Spleen (tissue), 11 donors: ENCODE measurements around the gene KTI12. TPM values are rescaled to one million over a fixed set of nuclear protein-coding genes. Genes with fewer than 3 reads are reported as not detected.

Source experiments
- DNase-seq: peaks from one replicate; pipeline ENCODE4 v3.0.0-alpha.2; 2020
- H3K27ac ChIP-seq, 8 donors: fragments of 200-600 bp; sonication (generic) in 7 of 8; 1 replicate in 4 of 8; 2 replicates in 4 of 8; pipeline versions ENCODE4 v1.5.0 to v1.8.0; 2016 to 2021; ENCODE audit warnings: inconsistent platforms in 4 of 8, mild to moderate bottlenecking in 4 of 8, moderate library complexity in 1 of 8
- H3K27me3 ChIP-seq, 7 donors: fragments of 200-600 bp; sonication (generic) in 6 of 7; replicated peaks in 1 of 7; 1 replicate in 4 of 7; 2 replicates in 3 of 7; pipeline versions ENCODE4 v1.5.0 to v1.8.0; 2016 to 2021; ENCODE audit warnings: inconsistent platforms in 3 of 7, mild to moderate bottlenecking in 1 of 7
- H3K36me3 ChIP-seq, 6 donors: fragments of 200-600 bp; sonication (generic) in 5 of 6; 1 replicate in 4 of 6; 2 replicates in 2 of 6; pipeline versions ENCODE4 v1.5.0 to v1.8.0; 2016 to 2021; ENCODE audit warnings: inconsistent platforms in 2 of 6
- H3K4me1 ChIP-seq, 6 donors: fragments of 200-600 bp; sonication (generic) in 5 of 6; 1 replicate in 3 of 6; 2 replicates in 3 of 6; pipeline versions ENCODE4 v1.5.0 to v1.8.0; 2016 to 2021; ENCODE audit warnings: inconsistent platforms in 3 of 6
- H3K4me3 ChIP-seq, 8 donors: fragments of 200-600 bp; sonication (generic) in 7 of 8; 1 replicate in 4 of 8; 2 replicates in 4 of 8; pipeline versions ENCODE4 v1.5.0 to v1.8.0; 2016 to 2021; ENCODE audit warnings: inconsistent platforms in 4 of 8, mild to moderate bottlenecking in 4 of 8, moderate library complexity in 2 of 8
- H3K9me3 ChIP-seq, 8 donors: fragments of 200-600 bp; sonication (generic) in 7 of 8; 1 replicate in 4 of 8; 2 replicates in 4 of 8; pipeline versions ENCODE4 v1.5.0 to v1.8.0; 2016 to 2021; ENCODE audit warnings: inconsistent platforms in 4 of 8
- POLR2A ChIP-seq, 3 donors: fragments of 450-650 bp; IDR thresholded peaks; one replicate each; pipeline ENCODE4 v1.5.1; 2017; ENCODE audit warnings: antibody characterized with exemption in 3 of 3, mild to moderate bottlenecking in 1 of 3
- POLR2AphosphoS5 ChIP-seq, 3 donors: sonication (generic); formaldehyde crosslinking; IDR thresholded peaks; one replicate each; pipeline ENCODE4 v1.5.1; 2017; ENCODE audit warnings: antibody characterized with exemption in 3 of 3
- WGBS, 5 donors: extraction: QIAGEN DNeasy Blood & Tissue Kit in 3 of 5; methylation state at CpG; one replicate each; pipeline versions ENCODE4 v1.1.5 to v1.1.7; 2013 to 2018; 5-methylcytosine and 5-hydroxymethylcytosine counted together
- intact Hi-C: fragments of 100-400 bp; cut with DNase I; formaldehyde crosslinking; loops from one replicate; pipeline ENCODE4 v1.15.0; 2023; ENCODE audit warnings: low total_unique reads
- polyA plus RNA-seq, 3 donors: library from polyadenylated mRNA; stranded (reverse); fragments of 200-250 nt; gene quantifications; one replicate each; pipeline ENCODE4 v1.2.1, GENCODE V29; 2013
- total RNA-seq, 7 donors: library from RNA; depleted of rRNA in 3 of 7; stranded (reverse); fragments of >200 nt in 3 of 7; fragmentation: NEBNext Ultra II Directional in 4 of 7; extraction: Animal tissue kit (Norgen Biotek cat#: 25700) in 4 of 7; gene quantifications; one replicate each; pipeline versions ENCODE4 v1.1.0 to v1.2.1, GENCODE V29; 2016 to 2021
- TF ChIP-seq, protein P1 (sequence below), 11 experiments: fragments of 200-600 bp in 7 of 11; fragments of 450-650 bp in 4 of 11; sonication (generic) in 4 of 11; IDR thresholded peaks in 8 of 11; conservative IDR thresholded peaks in 3 of 11; 1 replicate in 7 of 11; 2 replicates in 4 of 11; pipeline versions ENCODE4 v1.4.0 to v1.8.0; 2016 to 2021; ENCODE audit warnings: antibody characterized with exemption in 11 of 11, inconsistent platforms in 4 of 11, mild to moderate bottlenecking in 1 of 11
- donor health status: healthy with polysubstance abuse.
- donor health status: DM: no; HTN: no; CAD: no; lungs with moderate emphysema.
- donor health status: DM: no; HTN: no; CAD: no.
- donor health status: Bipolar disorder and iron deficiency.
- donor health status: healthy.
- donor health status: DM: no; HTN: no; CAD: no.
- donor health status: DM: yes; HTN: yes; CAD: no.

The KTI12 gene
- total and polyA plus RNA-seq, 10 donors = 7.4 to 15.7 (median 9.8) TPM

DNA sequence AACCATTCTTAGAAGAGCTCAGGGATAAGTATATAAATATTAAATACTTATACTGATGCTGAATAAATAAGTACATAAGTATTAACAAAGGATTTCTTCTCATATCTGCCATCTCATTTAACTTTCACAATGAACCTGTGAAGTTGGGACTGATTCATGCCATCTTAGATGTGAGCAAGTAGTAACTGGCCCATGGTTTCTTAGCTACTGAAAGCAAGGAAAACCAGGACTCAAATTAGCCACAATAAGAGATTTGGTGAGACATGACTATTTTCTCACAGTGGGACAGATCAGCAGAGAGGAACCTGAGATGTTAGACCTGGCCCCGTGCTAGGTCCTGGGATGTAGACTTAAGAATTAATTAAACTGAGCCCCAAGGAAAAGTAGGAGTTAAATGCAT, 34.9 kb downstream of the KTI12 start:
- no peak for DNase-seq
- Histone ChIP-seq H3K36me3 (no peaks in the 10 kb centered on the region), H3K27me3 (peaks cover 0 to 36% (median 0%) of the 10 kb centered on the region in 7 donors), H3K27ac (no peak overlapping the region), H3K9me3 (no peaks in the 10 kb centered on the region), H3K4me1 (no peaks in the 10 kb centered on the region), H3K4me3 (no peak overlapping the region)
- intact Hi-C loops = no loop called here
- 79 to 96% (median 88%) methylated on average over 1 of the region's 1 CpG for WGBS, 5 donors
- TF ChIP-seq, protein P1, sequence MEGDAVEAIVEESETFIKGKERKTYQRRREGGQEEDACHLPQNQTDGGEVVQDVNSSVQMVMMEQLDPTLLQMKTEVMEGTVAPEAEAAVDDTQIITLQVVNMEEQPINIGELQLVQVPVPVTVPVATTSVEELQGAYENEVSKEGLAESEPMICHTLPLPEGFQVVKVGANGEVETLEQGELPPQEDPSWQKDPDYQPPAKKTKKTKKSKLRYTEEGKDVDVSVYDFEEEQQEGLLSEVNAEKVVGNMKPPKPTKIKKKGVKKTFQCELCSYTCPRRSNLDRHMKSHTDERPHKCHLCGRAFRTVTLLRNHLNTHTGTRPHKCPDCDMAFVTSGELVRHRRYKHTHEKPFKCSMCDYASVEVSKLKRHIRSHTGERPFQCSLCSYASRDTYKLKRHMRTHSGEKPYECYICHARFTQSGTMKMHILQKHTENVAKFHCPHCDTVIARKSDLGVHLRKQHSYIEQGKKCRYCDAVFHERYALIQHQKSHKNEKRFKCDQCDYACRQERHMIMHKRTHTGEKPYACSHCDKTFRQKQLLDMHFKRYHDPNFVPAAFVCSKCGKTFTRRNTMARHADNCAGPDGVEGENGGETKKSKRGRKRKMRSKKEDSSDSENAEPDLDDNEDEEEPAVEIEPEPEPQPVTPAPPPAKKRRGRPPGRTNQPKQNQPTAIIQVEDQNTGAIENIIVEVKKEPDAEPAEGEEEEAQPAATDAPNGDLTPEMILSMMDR (IDR thresholded peaks at IDR 0.05 in 8 of 11, conservative IDR thresholded peaks at IDR 0.05 in 3 of 11) = no peak
- TF ChIP-seq POLR2AphosphoS5 (IDR thresholded peaks at IDR 0.05) (no peak), POLR2A (IDR thresholded peaks at IDR 0.05) (no peak)

DNA sequence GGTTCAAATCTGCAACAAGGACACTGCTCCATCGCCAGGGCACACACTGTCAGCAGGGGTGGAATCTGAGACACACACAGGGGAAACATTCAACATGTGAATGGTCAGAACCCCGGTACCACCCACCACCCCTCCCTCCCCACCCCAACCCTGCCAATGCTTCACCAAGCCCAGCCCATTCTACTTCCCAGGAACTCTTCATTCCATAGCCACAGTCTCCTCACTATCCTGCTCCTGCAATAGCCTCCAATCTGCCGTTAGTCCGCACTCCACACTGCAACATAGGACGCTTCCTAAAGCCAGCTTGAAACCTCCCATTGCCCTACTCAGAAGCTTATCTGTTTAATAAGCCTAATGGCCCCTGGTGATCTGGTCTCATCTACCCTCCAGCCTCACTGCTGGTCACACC, 35.6 kb downstream of the KTI12 start:
- H3K36me3 ChIP-seq = no peaks in the 10 kb centered on the region
- 59 to 69% (median 64%) methylated on average over 5 of the region's 5 CpGs for WGBS, 5 donors
- intact Hi-C loops = no loop called here
- H3K27me3 ChIP-seq = peaks cover 0 to 36% (median 6%) of the 10 kb centered on the region in 7 donors
- no peak overlapping the region for H3K27ac ChIP-seq
- no peak for TF ChIP-seq POLR2A (IDR thresholded peaks at IDR 0.05)
- no peak for TF ChIP-seq POLR2AphosphoS5 (IDR thresholded peaks at IDR 0.05)
- H3K9me3 ChIP-seq = no peaks in the 10 kb centered on the region
- no peaks in the 10 kb centered on the region for H3K4me1 ChIP-seq
- DNase-seq = no peak
- no peak overlapping the region for H3K4me3 ChIP-seq

DNA sequence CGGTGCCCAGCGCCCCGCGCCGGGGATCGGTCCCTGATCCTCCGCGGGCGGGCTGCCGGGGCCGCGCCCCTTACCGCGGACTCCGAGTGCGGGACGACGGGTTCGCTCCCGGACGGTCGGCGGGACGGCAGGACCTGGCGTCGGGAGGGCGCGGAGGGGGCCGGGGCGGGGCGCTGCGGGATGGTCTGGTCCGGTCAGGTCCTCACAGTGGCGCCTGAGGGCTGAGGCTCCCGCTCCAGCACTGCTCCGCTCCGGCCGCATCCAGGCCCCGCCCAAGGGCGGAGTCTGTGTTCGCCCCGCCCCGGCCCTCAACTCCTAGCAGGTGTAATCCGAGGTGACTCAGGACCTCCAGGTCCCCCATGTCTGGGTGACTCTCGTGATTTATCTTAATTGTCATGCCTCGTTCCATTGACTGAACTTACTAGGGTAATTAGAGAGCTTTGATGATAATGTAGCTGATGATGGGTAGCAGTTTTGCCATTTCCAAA, 43.1 kb downstream of the KTI12 start, which contains the start of gene RAB3B:
Gene RAB3B, minus strand, starts transcription at position 223 of the 488 bp plus-strand sequence. CDS start 13,583 bp downstream, outside the sequence.
- intact Hi-C loops = no loop called here
- H3K27ac ChIP-seq = no peak within 1 kb of the TSS
- peak; percentile 85 for DNase-seq
- peaks cover 3 to 63% (median 41%) of the 10 kb centered on the region in 7 donors for H3K27me3 ChIP-seq
- TF ChIP-seq POLR2AphosphoS5 (IDR thresholded peaks at IDR 0.05) = no peak
- TF ChIP-seq, protein P1 (IDR thresholded peaks at IDR 0.05 in 8 of 11, conservative IDR thresholded peaks at IDR 0.05 in 3 of 11) = no peak
- no peak for TF ChIP-seq POLR2A (IDR thresholded peaks at IDR 0.05)
- H3K9me3 ChIP-seq = no peaks in the 10 kb centered on the region
- H3K36me3 ChIP-seq = no peaks in the 10 kb centered on the region
- peak within 1 kb of the TSS; percentile 23 to 73 (median 45) for H3K4me3 ChIP-seq
- WGBS, 5 donors = 0 to 1% (median 1%) methylated on average over 3 to 46 of the region's 46 CpGs
- H3K4me1 ChIP-seq = peaks cover 0 to 13% (median 8%) of the 10 kb centered on the region in 6 donors

DNA sequence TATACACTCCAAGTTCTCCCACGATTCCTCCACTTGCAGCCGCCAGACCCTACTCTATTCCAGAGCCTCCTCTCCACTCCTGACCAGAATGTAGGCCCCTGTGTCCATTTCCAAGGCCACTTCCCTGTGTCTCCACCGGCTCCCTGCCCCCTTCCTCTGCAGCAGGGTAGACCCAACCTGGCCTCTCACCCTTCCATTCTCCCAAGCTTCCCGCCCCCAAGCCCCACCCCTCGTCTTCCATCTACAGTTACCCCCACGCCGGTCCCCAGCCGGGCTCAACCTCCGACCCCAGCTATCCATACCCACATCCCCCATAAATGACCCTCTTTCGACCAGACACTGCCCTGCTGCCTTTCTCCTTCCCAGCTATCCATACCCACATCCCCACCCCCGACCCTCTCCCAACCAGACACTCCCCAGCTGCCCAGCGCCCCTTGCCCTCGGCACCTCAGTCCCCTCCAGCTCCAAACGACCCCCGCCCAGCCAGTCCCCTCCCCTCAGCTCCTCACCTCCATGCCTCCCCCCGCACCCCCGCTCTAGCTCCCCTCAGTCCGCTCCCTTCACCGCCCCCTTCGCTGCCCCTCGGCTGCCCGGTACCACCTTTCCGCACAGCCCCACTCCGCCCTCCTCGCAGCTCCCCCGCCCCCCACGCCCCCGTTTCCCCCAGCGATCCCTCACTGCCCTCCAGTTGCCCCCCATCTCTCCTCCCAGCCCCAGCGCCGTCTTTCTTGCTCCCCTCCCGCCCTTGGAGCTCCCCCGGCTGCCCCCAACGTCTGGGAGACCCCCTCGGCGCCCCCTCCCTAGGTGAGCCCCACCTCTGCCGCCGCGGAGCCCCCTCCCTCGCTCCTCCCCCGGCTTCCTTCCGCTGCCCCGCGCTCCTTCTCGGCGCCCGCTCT, 43.8 kb downstream of the KTI12 start:
- H3K4me3 ChIP-seq = peak overlapping the region; percentile 23 to 73 (median 45)
- no peak overlapping the region for H3K27ac ChIP-seq
- no peak for DNase-seq
- intact Hi-C loops = no loop called here
- 17 to 30% (median 22%) methylated on average over 34 to 47 of the region's 47 CpGs for WGBS, 5 donors
- H3K36me3 ChIP-seq = no peaks in the 10 kb centered on the region
- H3K9me3 ChIP-seq = no peaks in the 10 kb centered on the region
- TF ChIP-seq, protein P1 (IDR thresholded peaks at IDR 0.05 in 8 of 11, conservative IDR thresholded peaks at IDR 0.05 in 3 of 11) = no peak
- TF ChIP-seq POLR2AphosphoS5 (IDR thresholded peaks at IDR 0.05) = no peak
- TF ChIP-seq POLR2A (IDR thresholded peaks at IDR 0.05) = no peak
- H3K27me3 ChIP-seq = peaks cover 3 to 62% (median 41%) of the 10 kb centered on the region in 7 donors
- peaks cover 0 to 13% (median 8%) of the 10 kb centered on the region in 6 donors for H3K4me1 ChIP-seq
